Fibroblast of lung (primary cell): ENCODE measurements around the gene CREBL2. TPM values are rescaled to one million over a fixed set of nuclear protein-coding genes. Genes with fewer than 3 reads are reported as not detected.

Experiments used
- DNase-seq, 2 donors: peaks; one replicate each; pipeline versions ENCODE4 v3.0.0 to v3.0.0-alpha.2; 2010; ENCODE audit warnings: low read depth in 2 of 2
- H2AFZ ChIP-seq: 2 replicates; pipeline ENCODE4 v1.5.1; 2012; ENCODE audit warnings: low read length, control low read depth, inconsistent platforms
- H3K27ac ChIP-seq: 2 replicates; pipeline ENCODE4 v1.5.1; 2011; ENCODE audit warnings: low read length, control low read depth; ENCODE audit not compliant: insufficient read depth
- H3K27me3 ChIP-seq: 2 replicates; pipeline ENCODE4 v1.5.1; 2011; ENCODE audit warnings: mild to moderate bottlenecking, low read length; ENCODE audit not compliant: control insufficient read depth, insufficient read depth
- H3K36me3 ChIP-seq: 2 replicates; pipeline ENCODE4 v1.5.1; 2011; ENCODE audit warnings: low read length; ENCODE audit not compliant: control insufficient read depth, insufficient read depth
- H3K4me1 ChIP-seq: 2 replicates; pipeline ENCODE4 v1.5.1; 2011; ENCODE audit warnings: low read length; ENCODE audit not compliant: control insufficient read depth, insufficient read depth; ENCODE audit errors: extremely low read depth
- H3K4me2 ChIP-seq: 2 replicates; pipeline ENCODE4 v1.5.1; 2011; ENCODE audit warnings: low read length, control low read depth; ENCODE audit not compliant: insufficient read depth; ENCODE audit errors: extremely low read depth
- H3K4me3 ChIP-seq, 4 experiments: fragments of 200-600 bp in 1 of 4; sonication (generic) in 1 of 4; replicated peaks in 1 of 4; 2 replicates each; pipeline ENCODE4 v1.5.1; 2011 to 2016; ENCODE audit warnings: low read length in 4 of 4, low read depth in 3 of 4, mild to moderate bottlenecking in 3 of 4, control low read depth in 2 of 4, inconsistent platforms in 1 of 4, mixed read lengths in 1 of 4; ENCODE audit not compliant: insufficient read depth in 1 of 4; ENCODE audit errors: control extremely low read depth in 1 of 4
- H3K79me2 ChIP-seq: 2 replicates; pipeline ENCODE4 v1.5.1; 2012; ENCODE audit warnings: mild to moderate bottlenecking, low read length, inconsistent platforms; ENCODE audit not compliant: control insufficient read depth, insufficient read depth
- H3K9ac ChIP-seq: 2 replicates; pipeline ENCODE4 v1.5.1; 2011; ENCODE audit warnings: mild to moderate bottlenecking, low read length, control low read depth; ENCODE audit not compliant: insufficient read depth
- H3K9me3 ChIP-seq: 2 replicates; pipeline ENCODE4 v1.5.1; 2012; ENCODE audit warnings: low read depth, low read length; ENCODE audit not compliant: control insufficient read depth, insufficient read depth
- H4K20me1 ChIP-seq: 2 replicates; pipeline ENCODE4 v1.5.1; 2011; ENCODE audit warnings: low read length; ENCODE audit not compliant: control insufficient read depth, insufficient read depth; ENCODE audit errors: extremely low read depth
- EZH2 ChIP-seq: IDR thresholded peaks from 2 replicates; pipeline ENCODE4 v1.5.1; 2012; ENCODE audit warnings: low read length, control low read depth, mild to moderate bottlenecking; ENCODE audit errors: missing control alignments
- polyA minus RNA-seq: library from RNA; depleted of rRNA, polyadenylated mRNA; stranded (reverse); fragments of >200 nt; gene quantifications from 2 replicates; pipeline ENCODE4 v1.2.3, GENCODE V29; 2011; ENCODE audit warnings: low replicate concordance
- polyA plus RNA-seq, 2 donors: library from polyadenylated mRNA; depleted of rRNA in 1 of 2; stranded (reverse) in 1 of 2; unstranded in 1 of 2; fragments of >200 nt; gene quantifications; 2 replicates each; pipeline ENCODE4 v1.2.1, GENCODE V29; 2011 to 2012; ENCODE audit warnings: missing spikeins in 1 of 2
- total RNA-seq: library from RNA; depleted of rRNA; stranded (reverse); fragments of >200 nt; gene quantifications from 2 replicates; pipeline ENCODE4 v1.2.1, GENCODE V29; 2014
- TF ChIP-seq, protein P1 (sequence below), 2 donors: IDR thresholded peaks in 1 of 2; conservative IDR thresholded peaks in 1 of 2; 1 replicate in 1 of 2; 2 replicates in 1 of 2; pipeline ENCODE4 v1.5.1; 2011 to 2012; ENCODE audit warnings: low read length in 2 of 2, control low read depth in 1 of 2, inconsistent platforms in 1 of 2, low read depth in 1 of 2, mild to moderate bottlenecking in 1 of 2

Gene CREBL2
- 46.7 and 59.5 TPM in 2 replicates for total RNA-seq
- 28.8 and 35.9 TPM in 2 replicates for polyA plus RNA-seq
- polyA plus RNA-seq (2012), result 23.0 and 28.9 TPM in 2 replicates
- 5.8 and 12.3 TPM in 2 replicates for polyA minus RNA-seq

GRCh38 chr12:12611512-12612306 is at the start of gene CREBL2:
TSS of gene CREBL2 (plus strand) at chr12:12611876. CDS start at chr12:12612173, 297 bp downstream.
- Histone ChIP-seq H3K4me2 (peak within 1 kb of the TSS; percentile 61), H3K36me3 (no peaks in the 10 kb centered on the region), H3K4me1 (peaks cover 2% of the 10 kb centered on the region), H2AFZ (peak within 1 kb of the TSS; percentile 63), H3K4me3 (peak within 1 kb of the TSS; percentile 66 to 96 (median 82)), H3K9me3 (no peaks in the 10 kb centered on the region), H3K27me3 (no peaks in the 10 kb centered on the region), H3K79me2 (peaks cover 4% of the 10 kb centered on the region), H4K20me1 (no peaks in the 10 kb centered on the region), H3K27ac (peak within 1 kb of the TSS; percentile 72), H3K9ac (peak within 1 kb of the TSS; percentile 67)
- peak; percentile 96 to 99 for DNase-seq
- TF ChIP-seq, protein P1, sequence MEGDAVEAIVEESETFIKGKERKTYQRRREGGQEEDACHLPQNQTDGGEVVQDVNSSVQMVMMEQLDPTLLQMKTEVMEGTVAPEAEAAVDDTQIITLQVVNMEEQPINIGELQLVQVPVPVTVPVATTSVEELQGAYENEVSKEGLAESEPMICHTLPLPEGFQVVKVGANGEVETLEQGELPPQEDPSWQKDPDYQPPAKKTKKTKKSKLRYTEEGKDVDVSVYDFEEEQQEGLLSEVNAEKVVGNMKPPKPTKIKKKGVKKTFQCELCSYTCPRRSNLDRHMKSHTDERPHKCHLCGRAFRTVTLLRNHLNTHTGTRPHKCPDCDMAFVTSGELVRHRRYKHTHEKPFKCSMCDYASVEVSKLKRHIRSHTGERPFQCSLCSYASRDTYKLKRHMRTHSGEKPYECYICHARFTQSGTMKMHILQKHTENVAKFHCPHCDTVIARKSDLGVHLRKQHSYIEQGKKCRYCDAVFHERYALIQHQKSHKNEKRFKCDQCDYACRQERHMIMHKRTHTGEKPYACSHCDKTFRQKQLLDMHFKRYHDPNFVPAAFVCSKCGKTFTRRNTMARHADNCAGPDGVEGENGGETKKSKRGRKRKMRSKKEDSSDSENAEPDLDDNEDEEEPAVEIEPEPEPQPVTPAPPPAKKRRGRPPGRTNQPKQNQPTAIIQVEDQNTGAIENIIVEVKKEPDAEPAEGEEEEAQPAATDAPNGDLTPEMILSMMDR (conservative IDR thresholded peaks at IDR 0.05 in 1 of 2, IDR thresholded peaks at IDR 0.05 in 1 of 2; ENCODE audit: low read depth in 1 of 2, low read length in 2 of 2), result no peak
- no peak for TF ChIP-seq EZH2

DNA sequence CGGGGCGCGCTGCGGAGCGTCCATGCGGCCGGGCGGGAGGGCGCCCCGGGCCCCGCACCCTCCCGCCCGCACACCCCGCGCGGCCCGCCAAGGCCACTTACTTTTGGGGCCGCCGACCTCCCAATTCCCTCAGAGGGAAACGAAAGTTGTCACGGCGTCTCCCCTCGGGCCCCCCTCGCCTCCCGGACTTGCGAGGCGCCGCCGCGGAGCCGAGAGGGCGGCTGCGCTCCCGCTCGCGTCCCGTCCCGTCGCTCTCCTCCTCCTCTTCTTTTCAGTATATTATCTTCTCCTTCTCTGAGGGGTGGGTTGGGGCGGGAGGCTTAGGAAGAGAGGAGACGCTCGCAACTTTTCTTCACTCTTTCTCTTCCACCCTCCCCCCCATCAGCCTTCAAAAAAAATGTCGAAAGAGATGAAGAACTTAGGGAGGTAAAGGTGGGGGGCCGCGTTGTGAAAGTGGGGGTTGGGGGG is 49.6 kb upstream of the CREBL2 start:
- Histone ChIP-seq H3K27ac (peak overlapping the region; percentile 95), H3K9me3 (no peaks in the 10 kb centered on the region), H3K4me1 (peaks cover 5% of the 10 kb centered on the region), H2AFZ (no peak overlapping the region), H3K4me3 (peak overlapping the region; percentile 50 to 79 (median 74)), H4K20me1 (no peaks in the 10 kb centered on the region), H3K27me3 (no peaks in the 10 kb centered on the region), H3K9ac (peak overlapping the region; percentile 96), H3K36me3 (no peaks in the 10 kb centered on the region), H3K4me2 (no peak overlapping the region), H3K79me2 (peaks cover 12% of the 10 kb centered on the region)
- DNase-seq, result peak; percentile 25 to 37
- TF ChIP-seq, protein P1 (conservative IDR thresholded peaks at IDR 0.05 in 1 of 2, IDR thresholded peaks at IDR 0.05 in 1 of 2; ENCODE audit: low read depth in 1 of 2, low read length in 2 of 2), result no peak
- no peak for TF ChIP-seq EZH2

GRCh38 chr12:12562585-12563261 is 49.0 kb upstream of the CREBL2 start, which contains the start of gene DUSP16:
TSS of gene DUSP16 (minus strand) at chr12:12562863. CDS start at chr12:12521098, 41,765 bp downstream.
- Histone ChIP-seq H3K9me3 (no peaks in the 10 kb centered on the region), H4K20me1 (no peaks in the 10 kb centered on the region), H3K4me2 (peak within 1 kb of the TSS; percentile 75), H3K79me2 (peaks cover 12% of the 10 kb centered on the region), H3K9ac (peak within 1 kb of the TSS; percentile 96), H3K27ac (peak within 1 kb of the TSS; percentile 95), H3K4me3 (peak within 1 kb of the TSS; percentile 50 to 79 (median 74)), H3K36me3 (no peaks in the 10 kb centered on the region), H3K27me3 (no peaks in the 10 kb centered on the region), H3K4me1 (peaks cover 5% of the 10 kb centered on the region), H2AFZ (peak within 1 kb of the TSS; percentile 48)
- DNase-seq, result peak; percentile 92 to 96
- TF ChIP-seq EZH2, result no peak
- TF ChIP-seq, protein P1 (conservative IDR thresholded peaks at IDR 0.05 in 1 of 2, IDR thresholded peaks at IDR 0.05 in 1 of 2; ENCODE audit: low read depth in 1 of 2, low read length in 2 of 2), result peak in 1 of 2 donors; percentile 1
